ENCODE data around the gene SYNPO2. TPM values are rescaled to one million over a fixed set of nuclear protein-coding genes. Genes with fewer than 3 reads are reported as not detected.

SYNPO2 gene
- total RNA-seq, 3 donors from 2014 or later (not counting 1 experiment from before 2014, with no cell fraction given) = 0.18 to 0.85 (median 0.56) TPM

- DNase-seq = no peak
- Histone ChIP-seq H3K27ac (ENCODE audit: low read length) (no peak overlapping the region), H3K9me3 (ENCODE audit: control insufficient read depth, insufficient read depth, low read length) (no peaks in the 10 kb centered on the region), H3K4me3 (ENCODE audit: low read length) (no peak overlapping the region), H3K4me1 (ENCODE audit: control insufficient read depth, insufficient read depth, low read length) (no peaks in the 10 kb centered on the region), H3K27me3 (ENCODE audit: control insufficient read depth, insufficient read depth, low read length) (no peaks in the 10 kb centered on the region), H3K36me3 (ENCODE audit: control insufficient read depth, insufficient read depth, low read length) (no peaks in the 10 kb centered on the region)
- Mint-ChIP-seq H3K9me3 (peaks cover 0 to 2% of the 10 kb centered on the region in 2 donors), H3K36me3 (no peaks in the 10 kb centered on the region), H3K27me3 (ENCODE audit: low read depth in 2 of 2) (peaks cover 0 to 6% of the 10 kb centered on the region in 2 donors), H3K27ac (no peak overlapping the region), H3K4me1 (no peaks in the 10 kb centered on the region), H3K4me3 (no peak overlapping the region)
- ATAC-seq = no peak
- intact Hi-C loops (cut with micrococcal nuclease) = no loop called here
- TF ChIP-seq CTCF (IDR thresholded peaks at IDR 0.05) = no peak
- WGBS (ENCODE audit: insufficient coverage) = 89% methylated on average over 3 of the region's 3 CpGs
These were observed 193.3 kb downstream of the SYNPO2 start for GRCh38 chr4:119081943-119082342.

GRCh38 chr4:119082661-119083060, 194.0 kb downstream of the SYNPO2 start:
- H3K27ac ChIP-seq (ENCODE audit: low read length) = no peak overlapping the region
- TF ChIP-seq CTCF (IDR thresholded peaks at IDR 0.05) = no peak
- H3K9me3 Mint-ChIP-seq = peaks cover 0 to 2% of the 10 kb centered on the region in 2 donors
- H3K27ac Mint-ChIP-seq = no peak overlapping the region
- no peaks in the 10 kb centered on the region for H3K9me3 ChIP-seq (ENCODE audit: control insufficient read depth, insufficient read depth, low read length)
- no peaks in the 10 kb centered on the region for H3K27me3 ChIP-seq (ENCODE audit: control insufficient read depth, insufficient read depth, low read length)
- intact Hi-C loops (cut with micrococcal nuclease) = no loop called here
- ATAC-seq (no peak), DNase-seq (no peak)
- H3K36me3 ChIP-seq (ENCODE audit: control insufficient read depth, insufficient read depth, low read length) = no peaks in the 10 kb centered on the region
- H3K4me1 ChIP-seq (ENCODE audit: control insufficient read depth, insufficient read depth, low read length) = no peaks in the 10 kb centered on the region
- H3K4me3 Mint-ChIP-seq = no peak overlapping the region
- H3K4me3 ChIP-seq (ENCODE audit: low read length) = no peak overlapping the region
- peaks cover 0 to 6% of the 10 kb centered on the region in 2 donors for H3K27me3 Mint-ChIP-seq (ENCODE audit: low read depth in 2 of 2)
- WGBS (ENCODE audit: insufficient coverage) = 67% methylated on average over 1 of the region's 2 CpGs
- no peaks in the 10 kb centered on the region for H3K36me3 Mint-ChIP-seq
- no peaks in the 10 kb centered on the region for H3K4me1 Mint-ChIP-seq

GRCh38 chr4:119084513-119084912, 195.9 kb downstream of the SYNPO2 start:
- Mint-ChIP-seq H3K27ac (no peak overlapping the region), H3K4me3 (no peak overlapping the region), H3K4me1 (no peaks in the 10 kb centered on the region), H3K9me3 (peaks cover 0 to 2% of the 10 kb centered on the region in 2 donors), H3K27me3 (ENCODE audit: low read depth in 2 of 2) (peaks cover 5 to 6% of the 10 kb centered on the region in 2 donors), H3K36me3 (no peaks in the 10 kb centered on the region)
- H3K9me3 ChIP-seq (ENCODE audit: control insufficient read depth, insufficient read depth, low read length) = no peaks in the 10 kb centered on the region
- H3K36me3 ChIP-seq (ENCODE audit: control insufficient read depth, insufficient read depth, low read length) = no peaks in the 10 kb centered on the region
- no peak overlapping the region for H3K4me3 ChIP-seq (ENCODE audit: low read length)
- no peaks in the 10 kb centered on the region for H3K27me3 ChIP-seq (ENCODE audit: control insufficient read depth, insufficient read depth, low read length)
- ATAC-seq (no peak), DNase-seq (no peak)
- no peaks in the 10 kb centered on the region for H3K4me1 ChIP-seq (ENCODE audit: control insufficient read depth, insufficient read depth, low read length)
- intact Hi-C loops (cut with micrococcal nuclease) = no loop called here
- no peak overlapping the region for H3K27ac ChIP-seq (ENCODE audit: low read length)
- TF ChIP-seq CTCF (IDR thresholded peaks at IDR 0.05) = no peak
- WGBS (ENCODE audit: insufficient coverage) = 76% methylated on average over 2 of the region's 5 CpGs

GRCh38 chr4:119087121-119087520, 198.5 kb downstream of the SYNPO2 start:
- H3K4me1 ChIP-seq (ENCODE audit: control insufficient read depth, insufficient read depth, low read length) = no peaks in the 10 kb centered on the region
- intact Hi-C loops (cut with micrococcal nuclease) = no loop called here
- H3K9me3 Mint-ChIP-seq = peaks cover 0 to 2% of the 10 kb centered on the region in 2 donors
- DNase-seq = no peak
- ATAC-seq = no peak
- TF ChIP-seq CTCF (IDR thresholded peaks at IDR 0.05) = no peak
- 38% methylated on average over 2 of the region's 3 CpGs for WGBS (ENCODE audit: insufficient coverage)
- no peaks in the 10 kb centered on the region for H3K9me3 ChIP-seq (ENCODE audit: control insufficient read depth, insufficient read depth, low read length)
- no peak overlapping the region for H3K4me3 ChIP-seq (ENCODE audit: low read length)
- H3K4me1 Mint-ChIP-seq = no peaks in the 10 kb centered on the region
- no peak overlapping the region for H3K27ac Mint-ChIP-seq
- H3K36me3 Mint-ChIP-seq = no peaks in the 10 kb centered on the region
- H3K4me3 Mint-ChIP-seq = no peak overlapping the region
- H3K27me3 ChIP-seq (ENCODE audit: control insufficient read depth, insufficient read depth, low read length) = no peaks in the 10 kb centered on the region
- no peaks in the 10 kb centered on the region for H3K36me3 ChIP-seq (ENCODE audit: control insufficient read depth, insufficient read depth, low read length)
- H3K27ac ChIP-seq (ENCODE audit: low read length) = no peak overlapping the region
- peaks cover 3 to 8% of the 10 kb centered on the region in 2 donors for H3K27me3 Mint-ChIP-seq (ENCODE audit: low read depth in 2 of 2)

Data from natural killer cell (primary cell).